CD4-positive, alpha-beta memory T cell (primary cell): ENCODE measurements around the gene CRTAC1. TPM values are rescaled to one million over a fixed set of nuclear protein-coding genes. Genes with fewer than 3 reads are reported as not detected.

Source experiments
- CTCF ChIA-PET: fragments of 350-600 bp; sonication (Branson Sonifier 250); formaldehyde crosslinking; loops from one replicate; lab custom pipeline; 2021; ENCODE audit warnings: inconsistent platforms; ENCODE audit not compliant: partially characterized antibody; lab: Charles Lee
- POLR2A ChIA-PET: fragments of 350-600 bp; sonication (Branson Sonifier 250); formaldehyde crosslinking; loops from one replicate; lab custom pipeline; 2021; ENCODE audit not compliant: partially characterized antibody; lab: Charles Lee
- DNase-seq, 5 donors: peaks; one replicate each; pipeline versions ENCODE4 v3.0.0 to v3.0.0-alpha.2; 2020 to 2022; ENCODE audit warnings: mixed read lengths in 1 of 5
- H3K27ac ChIP-seq: one replicate; pipeline ENCODE4 v1.7.0; 2013; ENCODE audit warnings: low read depth, low read length
- H3K27me3 ChIP-seq: 2 replicates; pipeline ENCODE4 v1.7.0; 2013; ENCODE audit warnings: mild to moderate bottlenecking, low read length, moderate library complexity; ENCODE audit not compliant: insufficient read depth
- H3K36me3 ChIP-seq: 2 replicates; pipeline ENCODE4 v1.7.0; 2013; ENCODE audit warnings: mild to moderate bottlenecking, low read length, moderate library complexity; ENCODE audit not compliant: insufficient read depth
- H3K4me1 ChIP-seq: 2 replicates; pipeline ENCODE4 v1.7.0; 2013; ENCODE audit warnings: mild to moderate bottlenecking, low read length, moderate library complexity; ENCODE audit not compliant: insufficient read depth
- H3K4me3 ChIP-seq, 2 donors: one replicate each; pipeline ENCODE4 v1.7.0; 2013; ENCODE audit warnings: low read length in 2 of 2, mild to moderate bottlenecking in 1 of 2
- H3K9me3 ChIP-seq, 2 donors: one replicate each; pipeline ENCODE4 v1.7.0; 2013; ENCODE audit warnings: low read length in 2 of 2, control low read depth in 1 of 2; ENCODE audit not compliant: control insufficient read depth in 1 of 2
- H3K27ac Mint-ChIP-seq, 7 donors: one replicate each; pipeline ENCODE4 v1.8.0; 2020 to 2021; ENCODE audit warnings: mixed read lengths in 7 of 7, mild to moderate bottlenecking in 6 of 7, inconsistent platforms in 3 of 7, moderate library complexity in 3 of 7
- H3K27me3 Mint-ChIP-seq, 2 donors: one replicate each; pipeline ENCODE4 v1.8.0; 2020 to 2021; ENCODE audit warnings: mixed read lengths in 2 of 2
- H3K36me3 Mint-ChIP-seq, 2 donors: one replicate each; pipeline ENCODE4 v1.8.0; 2020 to 2021; ENCODE audit warnings: mixed read lengths in 2 of 2, inconsistent platforms in 1 of 2, mild to moderate bottlenecking in 1 of 2
- H3K4me1 Mint-ChIP-seq, 4 donors: one replicate each; pipeline ENCODE4 v1.8.0; 2020 to 2021; ENCODE audit warnings: mixed read lengths in 4 of 4, mild to moderate bottlenecking in 1 of 4
- H3K4me3 Mint-ChIP-seq, 8 donors: one replicate each; pipeline ENCODE4 v1.8.0; 2020 to 2021; ENCODE audit warnings: mixed read lengths in 8 of 8, mild to moderate bottlenecking in 7 of 8, moderate library complexity in 6 of 8, inconsistent platforms in 3 of 8
- H3K9me3 Mint-ChIP-seq, 8 donors: one replicate each; pipeline ENCODE4 v1.8.0; 2020 to 2021; ENCODE audit warnings: mixed read lengths in 8 of 8, mild to moderate bottlenecking in 5 of 8, inconsistent platforms in 3 of 8, moderate library complexity in 1 of 8
- intact Hi-C: fragments of 100-400 bp; cut with micrococcal nuclease; formaldehyde crosslinking; loops from one replicate; pipeline ENCODE4 v1.15.1; 2023
- polyA plus RNA-seq, 2 donors: library from polyadenylated mRNA; unstranded; fragments of 300-500 nt; fragmentation: Illumina TruSeq; gene quantifications; one replicate each; pipeline ENCODE4 v1.2.3, GENCODE V29; 2021
- total RNA-seq, 2 experiments: library from RNA; stranded (reverse); gene quantifications; one replicate each; pipeline ENCODE4 v1.2.3, GENCODE V29; 2021

The CRTAC1 gene
- total and polyA plus RNA-seq, 4 experiments from 2014 or later: not detected

- peaks cover 10 to 22% of the 10 kb centered on the region in 2 donors for H3K27me3 Mint-ChIP-seq
- Histone ChIP-seq H3K27me3 (no peaks in the 10 kb centered on the region), H3K27ac (no peak overlapping the region), H3K4me3 (no peak overlapping the region), H3K9me3 (no peaks in the 10 kb centered on the region), H3K4me1 (no peaks in the 10 kb centered on the region), H3K36me3 (no peaks in the 10 kb centered on the region)
- intact Hi-C loops: no loop called here
- ChIA-PET CTCF (interaction anchor here (4.4 kb wide), 1 partner anchor 12 kb away, joined by 26 read pairs; no protein-coding TSS in a partner anchor), POLR2A (no interaction called here)
- no peaks in the 10 kb centered on the region for H3K4me1 Mint-ChIP-seq
- H3K27ac Mint-ChIP-seq: no peak overlapping the region
- H3K9me3 Mint-ChIP-seq: no peaks in the 10 kb centered on the region
- DNase-seq: no peak
- H3K4me3 Mint-ChIP-seq: no peak overlapping the region
- no peaks in the 10 kb centered on the region for H3K36me3 Mint-ChIP-seq
These were observed 13.5 kb downstream of the CRTAC1 start for GRCh38 chr10:98016772-98017475.

GRCh38 chr10:98013776-98014175 is 16.6 kb downstream of the CRTAC1 start:
- no peaks in the 10 kb centered on the region for H3K9me3 Mint-ChIP-seq
- Histone ChIP-seq H3K4me1 (no peaks in the 10 kb centered on the region), H3K9me3 (no peaks in the 10 kb centered on the region), H3K27ac (no peak overlapping the region), H3K4me3 (no peak overlapping the region), H3K27me3 (no peaks in the 10 kb centered on the region), H3K36me3 (no peaks in the 10 kb centered on the region)
- H3K27me3 Mint-ChIP-seq: peaks cover 13 to 37% of the 10 kb centered on the region in 2 donors
- ChIA-PET CTCF (interaction anchor here (1.7 kb wide), 1 partner anchor 14 kb away, joined by 4 read pairs; no protein-coding TSS in a partner anchor), POLR2A (no interaction called here)
- H3K4me1 Mint-ChIP-seq: no peaks in the 10 kb centered on the region
- no peak overlapping the region for H3K4me3 Mint-ChIP-seq
- no peak for DNase-seq
- no peak overlapping the region for H3K27ac Mint-ChIP-seq
- intact Hi-C loops: no loop called here
- no peaks in the 10 kb centered on the region for H3K36me3 Mint-ChIP-seq

- DNase-seq: no peak
- no peaks in the 10 kb centered on the region for H3K36me3 ChIP-seq
- Mint-ChIP-seq H3K4me1 (no peaks in the 10 kb centered on the region), H3K27me3 (peaks cover 16 to 35% of the 10 kb centered on the region in 2 donors), H3K4me3 (no peak overlapping the region), H3K27ac (no peak overlapping the region), H3K9me3 (no peaks in the 10 kb centered on the region), H3K36me3 (no peaks in the 10 kb centered on the region)
- intact Hi-C loops: no loop called here
- H3K27me3 ChIP-seq: no peaks in the 10 kb centered on the region
- ChIA-PET CTCF (interaction anchor here (0.6 kb wide), 1 partner anchor 32 kb away, joined by 4 read pairs; no protein-coding TSS in a partner anchor), POLR2A (no interaction called here)
- H3K27ac ChIP-seq: no peak overlapping the region
- H3K9me3 ChIP-seq: no peaks in the 10 kb centered on the region
- no peak overlapping the region for H3K4me3 ChIP-seq
- no peaks in the 10 kb centered on the region for H3K4me1 ChIP-seq
These were observed 17.3 kb downstream of the CRTAC1 start for GRCh38 chr10:98013122-98013521.

- DNase-seq: no peak
- no peaks in the 10 kb centered on the region for H3K36me3 ChIP-seq
- H3K27me3 ChIP-seq: no peaks in the 10 kb centered on the region
- intact Hi-C loops: no loop called here
- H3K27ac Mint-ChIP-seq: no peak overlapping the region
- POLR2A ChIA-PET: no interaction called here
- no peak overlapping the region for H3K4me3 Mint-ChIP-seq
- no peak overlapping the region for H3K4me3 ChIP-seq
- H3K9me3 ChIP-seq: no peaks in the 10 kb centered on the region
- H3K27ac ChIP-seq: no peak overlapping the region
- peaks cover 18 to 35% of the 10 kb centered on the region in 2 donors for H3K27me3 Mint-ChIP-seq
- CTCF ChIA-PET: interaction anchor here (0.6 kb wide), 1 partner anchor 32 kb away, joined by 4 read pairs; no protein-coding TSS in a partner anchor
- no peaks in the 10 kb centered on the region for H3K4me1 ChIP-seq
- no peaks in the 10 kb centered on the region for H3K9me3 Mint-ChIP-seq
- no peaks in the 10 kb centered on the region for H3K36me3 Mint-ChIP-seq
- no peaks in the 10 kb centered on the region for H3K4me1 Mint-ChIP-seq
These were observed 17.8 kb downstream of the CRTAC1 start for GRCh38 chr10:98012644-98013043.

- Mint-ChIP-seq H3K27ac (no peak overlapping the region), H3K27me3 (peaks cover 22 to 40% of the 10 kb centered on the region in 2 donors), H3K9me3 (no peaks in the 10 kb centered on the region), H3K4me3 (no peak overlapping the region), H3K36me3 (no peaks in the 10 kb centered on the region), H3K4me1 (peaks cover 4 to 6% (median 5%) of the 10 kb centered on the region in 4 donors)
- Histone ChIP-seq H3K4me1 (no peaks in the 10 kb centered on the region), H3K36me3 (no peaks in the 10 kb centered on the region), H3K27me3 (no peaks in the 10 kb centered on the region), H3K27ac (no peak overlapping the region), H3K9me3 (no peaks in the 10 kb centered on the region), H3K4me3 (no peak overlapping the region)
- intact Hi-C loops: no loop called here
- CTCF ChIA-PET: no interaction called here
- POLR2A ChIA-PET: no interaction called here
- DNase-seq: no peak
These were observed 19.3 kb downstream of the CRTAC1 start for GRCh38 chr10:98010939-98011685.

GRCh38 chr10:98006266-98006665 is 24.2 kb downstream of the CRTAC1 start:
- Mint-ChIP-seq H3K36me3 (no peaks in the 10 kb centered on the region), H3K4me3 (no peak overlapping the region), H3K27me3 (peaks cover 10 to 28% of the 10 kb centered on the region in 2 donors), H3K9me3 (peaks cover 0 to 3% (median 0%) of the 10 kb centered on the region in 8 donors), H3K27ac (no peak overlapping the region), H3K4me1 (peaks cover 4 to 6% (median 5%) of the 10 kb centered on the region in 4 donors)
- H3K27me3 ChIP-seq: no peaks in the 10 kb centered on the region
- no peak overlapping the region for H3K27ac ChIP-seq
- no peak for DNase-seq
- ChIA-PET POLR2A (no interaction called here), CTCF (no interaction called here)
- H3K36me3 ChIP-seq: no peaks in the 10 kb centered on the region
- H3K4me3 ChIP-seq: no peak overlapping the region
- H3K9me3 ChIP-seq: no peaks in the 10 kb centered on the region
- intact Hi-C loops: no loop called here
- no peaks in the 10 kb centered on the region for H3K4me1 ChIP-seq

GRCh38 chr10:98001736-98002135 is 28.7 kb downstream of the CRTAC1 start:
- intact Hi-C loops: no loop called here
- peaks cover 4 to 6% (median 5%) of the 10 kb centered on the region in 4 donors for H3K4me1 Mint-ChIP-seq
- no peaks in the 10 kb centered on the region for H3K4me1 ChIP-seq
- no peak overlapping the region for H3K27ac Mint-ChIP-seq
- peaks cover 0 to 10% (median 5%) of the 10 kb centered on the region in 8 donors for H3K9me3 Mint-ChIP-seq
- no peak overlapping the region for H3K27ac ChIP-seq
- no peak overlapping the region for H3K4me3 ChIP-seq
- no peak overlapping the region for H3K4me3 Mint-ChIP-seq
- H3K27me3 Mint-ChIP-seq: peaks cover 5 to 12% of the 10 kb centered on the region in 2 donors
- CTCF ChIA-PET: no interaction called here
- no peaks in the 10 kb centered on the region for H3K27me3 ChIP-seq
- DNase-seq: no peak
- no peaks in the 10 kb centered on the region for H3K36me3 ChIP-seq
- H3K9me3 ChIP-seq: no peaks in the 10 kb centered on the region
- peaks cover 0 to 5% of the 10 kb centered on the region in 2 donors for H3K36me3 Mint-ChIP-seq
- POLR2A ChIA-PET: no interaction called here
